Hepatocyte (in vitro differentiated cells): ENCODE results near the gene LAP3.

ENCODE experiments used
- CTCF ChIP-seq: fragments of 200-600 bp; sonication (generic); IDR thresholded peaks from 2 replicates; pipeline ENCODE4 v1.5.1; 2016; ENCODE audit warnings: antibody characterized with exemption, mild to moderate bottlenecking; ENCODE audit not compliant: poor library complexity
- EZH2 ChIP-seq: fragments of 200-600 bp; sonication (generic); IDR thresholded peaks from 2 replicates; pipeline ENCODE4 v1.6.1; 2016; ENCODE audit warnings: antibody characterized with exemption, mild to moderate bottlenecking, borderline replicate concordance

GRCh38 chr4:17546222-17546621, 30.8 kb upstream of the LAP3 start:
- TF ChIP-seq CTCF (no peak), EZH2 (no peak)
